GM19452 (cell line): ENCODE results near the gene BET1.

Experiments
- ATAC-seq: cut with Tn5 transposase; IDR thresholded peaks from one replicate; pipeline ENCODE4 v1.9.1; 2021; ENCODE audit not compliant: unreplicated experiment

BET1 gene

DNA sequence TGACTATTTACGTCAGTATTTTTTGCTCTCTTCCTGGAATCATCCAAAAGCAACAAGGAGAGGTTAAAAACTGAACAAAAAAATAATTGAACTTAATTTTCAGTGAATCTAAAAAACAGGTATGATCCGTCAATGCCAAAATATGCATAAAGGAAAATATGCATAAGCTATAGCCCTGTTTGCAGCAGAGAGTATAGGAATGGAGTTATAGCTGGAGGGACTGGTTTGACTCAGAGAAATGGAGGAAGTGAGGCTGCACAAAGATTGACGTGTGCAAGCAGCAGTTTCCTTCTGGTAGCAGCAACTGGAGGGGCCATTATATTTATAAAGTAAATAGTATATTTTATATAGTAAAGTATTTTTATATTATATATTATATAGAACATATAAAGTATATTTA lies 45.5 kb downstream of the BET1 start:
- no peak for ATAC-seq

DNA sequence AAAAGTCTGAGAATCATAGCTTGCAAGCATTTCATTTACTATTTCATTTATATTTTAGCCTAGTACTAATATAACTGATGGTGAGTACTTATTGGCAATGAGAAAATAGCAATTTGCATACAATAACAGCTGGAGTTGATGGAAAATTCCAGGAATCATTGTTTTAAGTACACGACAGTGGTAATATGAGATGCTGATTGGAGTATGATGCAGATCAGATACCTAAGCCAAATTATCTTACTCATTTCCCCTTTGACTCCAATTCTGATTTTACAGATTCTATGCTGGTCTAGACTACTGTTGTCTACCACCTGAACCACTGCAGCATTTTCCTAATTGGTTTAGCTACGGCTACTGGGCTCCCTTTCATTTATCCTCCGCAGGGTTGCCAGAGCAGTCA lies 45.9 kb downstream of the BET1 start:
- no peak for ATAC-seq

DNA sequence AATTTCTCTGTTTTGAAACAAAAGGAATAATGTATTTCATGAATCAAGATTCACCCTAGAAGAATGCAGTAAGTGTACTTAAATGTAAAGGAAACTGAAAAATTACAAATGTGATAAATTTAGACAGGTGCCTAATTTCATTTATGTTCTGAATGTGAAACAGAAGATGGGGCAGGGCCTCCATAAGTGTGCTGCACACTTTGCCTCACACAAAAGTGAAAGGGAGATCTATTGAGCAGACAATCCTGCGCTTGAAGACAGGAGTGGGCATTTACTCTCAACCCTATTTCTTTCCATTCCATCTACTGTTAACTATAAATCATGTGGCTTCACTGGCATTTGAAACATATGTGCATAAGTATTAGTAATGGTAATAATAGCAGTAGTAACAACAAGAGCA lies 46.4 kb downstream of the BET1 start:
- no peak for ATAC-seq

DNA sequence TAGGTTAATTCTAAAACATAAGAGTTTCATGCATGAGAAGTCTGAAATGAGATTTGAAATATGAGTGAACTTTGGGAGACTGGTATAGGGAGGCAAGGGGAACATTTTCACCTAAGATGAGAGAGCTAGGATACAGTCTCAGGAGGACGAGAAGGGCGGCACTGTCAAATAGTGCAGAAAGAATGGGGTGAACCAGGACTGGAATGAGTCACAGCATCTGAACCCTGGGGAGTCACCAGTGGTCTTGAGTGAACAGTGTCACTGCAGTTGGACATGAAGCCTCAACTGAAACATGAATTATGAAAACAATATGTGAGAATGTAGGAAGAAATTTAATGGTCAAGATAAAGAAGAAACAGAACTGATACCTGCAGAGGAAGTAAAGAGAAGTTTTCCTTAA lies 48.9 kb downstream of the BET1 start:
- peak; percentile 79 for ATAC-seq

DNA sequence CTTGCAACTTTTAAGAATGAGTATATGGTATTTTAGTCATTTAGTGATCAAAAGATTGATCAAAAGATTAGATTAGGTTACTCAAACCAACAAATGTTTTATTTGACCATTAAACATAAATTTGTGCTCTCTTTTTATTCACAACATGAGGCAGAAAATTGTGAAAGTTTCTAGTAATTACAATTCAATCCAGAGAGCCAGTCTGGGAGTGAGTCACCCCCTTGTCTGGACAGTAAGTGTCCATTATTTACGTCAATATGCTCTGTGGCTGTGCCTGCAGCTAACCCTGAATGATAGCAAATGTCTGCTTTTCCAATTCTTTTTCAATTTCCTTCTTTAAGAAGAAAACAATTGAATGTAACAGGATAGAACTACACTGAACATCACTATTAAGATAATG lies 54.7 kb downstream of the BET1 start:
- ATAC-seq: no peak

DNA sequence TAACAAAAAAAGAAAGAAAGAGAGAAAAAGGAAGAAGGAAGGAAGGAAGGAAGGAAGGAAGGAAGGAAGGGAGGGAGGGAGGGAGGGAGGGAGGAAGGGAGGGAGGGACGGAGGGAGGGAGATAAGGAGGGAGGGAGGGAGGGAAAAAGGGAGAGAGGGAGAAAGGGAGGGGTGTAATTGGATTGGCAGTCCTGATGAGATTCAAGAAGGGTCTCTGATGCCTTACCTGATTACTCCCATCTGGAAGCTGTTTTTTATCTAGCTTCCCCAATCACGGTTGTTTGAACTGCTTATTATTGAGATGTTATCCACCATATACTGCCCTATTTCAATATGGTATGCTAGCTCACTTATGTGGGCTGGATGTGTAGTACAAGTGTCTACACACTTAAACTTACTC lies 55.3 kb downstream of the BET1 start:
- no peak for ATAC-seq

DNA sequence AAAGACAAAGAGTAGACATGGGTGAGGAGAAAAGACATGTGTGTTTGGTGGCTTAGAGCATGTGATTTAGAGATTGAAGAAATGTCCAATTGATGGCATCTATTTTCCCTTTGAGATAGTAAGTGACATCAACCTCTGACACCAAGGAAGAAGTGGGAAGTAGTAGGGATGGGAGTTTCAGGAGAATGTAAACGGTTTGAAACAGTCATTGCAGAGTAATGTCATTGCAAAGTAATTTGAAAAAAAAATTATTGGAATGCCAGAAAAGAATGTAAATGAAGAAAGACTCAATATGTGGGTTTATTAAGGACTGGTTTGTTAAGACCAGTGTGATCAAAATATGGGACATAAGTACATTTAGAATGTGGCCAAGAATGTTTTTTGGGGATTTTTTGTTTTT lies 56.0 kb downstream of the BET1 start:
- ATAC-seq: no peak

DNA sequence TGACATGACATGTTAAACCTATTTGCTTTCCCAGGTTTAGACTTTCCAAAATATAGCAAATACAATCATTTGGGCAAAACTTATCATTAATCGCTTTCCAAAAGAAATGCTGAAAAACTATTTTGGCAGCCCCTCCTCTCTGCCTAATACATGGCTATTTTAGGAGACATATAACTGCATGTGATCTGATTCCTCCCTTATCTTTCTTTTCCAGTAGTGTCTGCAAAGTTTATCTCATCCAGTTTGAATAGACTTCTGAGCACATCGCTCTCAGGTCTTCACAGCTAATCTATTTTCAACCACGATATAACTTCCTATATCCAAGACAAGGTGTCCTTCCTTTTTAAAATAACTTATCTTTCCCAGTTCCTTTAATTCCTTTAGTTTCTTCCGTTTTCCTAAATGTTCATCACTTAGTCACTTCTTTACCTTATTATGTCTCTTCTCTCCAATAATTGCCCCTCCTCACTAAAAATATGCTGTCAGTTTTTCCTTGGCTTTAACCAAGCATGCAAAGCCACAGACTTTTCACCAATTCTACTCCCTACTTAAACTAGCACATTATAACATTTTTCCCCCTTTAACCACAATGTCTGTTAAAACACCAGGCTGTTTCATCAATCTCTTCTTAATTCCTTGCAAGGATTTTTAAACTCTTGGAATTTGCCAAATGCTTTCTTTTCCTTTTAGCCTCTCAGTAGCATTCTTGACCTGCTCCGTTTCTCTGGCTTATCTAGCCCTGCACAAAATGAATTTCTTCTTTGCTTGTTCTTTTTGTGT lies 58.2 kb downstream of the BET1 start:
- no peak for ATAC-seq

DNA sequence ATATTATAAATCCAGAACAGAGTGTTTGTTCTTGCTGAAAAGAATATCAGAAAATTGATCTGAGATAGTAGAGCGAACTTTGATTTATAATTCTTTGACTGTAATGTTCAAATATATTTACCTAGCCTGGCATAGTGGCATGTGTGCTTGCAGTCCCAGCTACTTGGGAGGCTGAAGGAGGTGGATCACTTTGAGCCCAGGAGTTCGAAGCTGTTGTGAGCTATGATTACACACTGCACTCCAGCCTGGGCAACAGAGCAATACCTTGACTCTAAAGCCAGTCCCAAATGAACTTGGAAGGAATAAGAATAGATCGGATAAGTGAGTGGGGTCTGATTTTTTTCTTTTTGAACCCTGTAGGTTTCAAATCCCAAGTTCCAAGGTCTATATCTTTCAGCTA lies 59.1 kb downstream of the BET1 start:
- ATAC-seq: no peak

DNA sequence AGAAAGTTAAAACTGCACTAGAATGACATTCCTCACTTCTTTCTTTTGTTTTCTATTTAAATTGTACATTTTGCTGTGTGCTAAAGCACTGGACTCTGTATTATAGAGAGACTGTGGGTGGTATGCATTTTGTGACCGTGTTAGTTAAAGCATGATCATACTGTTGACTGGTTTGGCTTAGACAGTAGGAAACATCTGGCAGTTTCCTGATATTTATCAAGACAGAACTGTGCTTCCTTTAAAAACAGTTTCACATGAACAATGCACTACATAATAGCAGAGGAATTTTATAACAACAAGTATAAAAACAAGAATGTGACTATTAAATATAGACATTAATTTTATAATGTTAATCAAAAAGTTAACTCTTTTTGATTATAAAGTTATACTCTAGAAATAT lies 59.5 kb downstream of the BET1 start:
- ATAC-seq: no peak

DNA sequence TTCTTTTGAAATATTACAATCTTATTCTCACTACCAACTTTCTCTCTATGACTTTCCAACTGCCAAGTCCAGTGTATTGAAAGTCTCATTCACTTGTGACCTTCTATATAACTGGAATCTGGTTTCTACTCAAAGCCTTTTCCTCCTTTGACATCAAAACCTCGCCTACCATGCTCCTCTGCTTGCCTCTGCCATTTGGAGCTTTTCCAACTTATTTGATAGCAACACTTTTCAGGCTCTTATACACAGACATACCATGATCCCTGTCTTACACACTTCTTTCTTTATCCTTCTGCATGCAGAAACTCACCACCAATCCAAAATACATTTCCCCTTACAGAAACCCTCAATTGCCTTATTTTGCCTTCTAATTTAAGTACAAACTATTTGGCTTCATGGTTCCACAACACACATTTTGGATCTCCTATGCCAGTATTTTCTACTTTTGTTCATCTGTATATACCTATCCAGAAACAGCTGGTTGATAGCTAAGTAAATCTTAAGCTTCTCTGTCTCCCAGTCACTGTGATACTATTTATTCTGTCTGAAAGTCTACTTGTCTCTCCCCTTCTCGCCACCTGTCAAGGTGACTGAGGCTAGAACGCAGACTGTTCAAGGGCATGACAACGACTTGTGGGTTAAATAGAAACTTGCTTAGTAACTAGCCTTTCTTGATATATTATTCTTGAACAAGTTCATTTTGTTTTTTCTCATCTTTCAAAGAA lies 60.2 kb downstream of the BET1 start:
- no peak for ATAC-seq
